ENCODE measurements around the gene EXOC4. TPM values are rescaled to one million over a fixed set of nuclear protein-coding genes. Genes with fewer than 3 reads are reported as not detected.

EXOC4 gene
- total and polyA plus RNA-seq, 2 of the 13 experiments (the other 11 are each of a cell fraction or from before 2014, with no cell fraction given) = 22.5 to 39.0 TPM

DNA sequence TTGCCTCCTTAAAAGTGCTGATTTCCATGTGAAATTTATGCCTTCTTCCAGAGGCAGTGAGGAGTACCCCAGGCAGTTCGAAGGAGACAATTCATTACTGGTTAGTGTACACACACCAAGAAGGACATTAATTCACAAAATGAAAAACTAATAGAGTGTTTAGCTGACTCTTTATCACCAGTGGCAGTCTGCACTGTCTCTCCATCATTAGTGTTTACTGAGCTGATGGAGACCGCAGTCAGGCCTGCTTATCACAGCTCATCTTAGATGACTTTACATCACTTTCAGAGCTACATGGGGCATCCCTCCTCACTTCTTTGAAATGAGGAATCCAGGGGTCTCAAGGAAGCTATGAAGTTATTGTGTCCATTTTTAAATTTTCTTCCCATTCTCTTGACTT is 718.7 kb downstream of the EXOC4 start:
- no peak overlapping the region for H3K9ac ChIP-seq (ENCODE audit: insufficient read depth, low read depth, low read length)
- H2AFZ ChIP-seq (ENCODE audit: low read length) = no peak overlapping the region
- in situ Hi-C loops (cut with HindIII; ENCODE audit: extremely low pct_ligation_motif_present, low pct_unique_long_range_greater_than_20kb) = no loop called here
- FAIRE-seq (no peak), DNase-seq (ENCODE audit: low spot score) (no peak), ATAC-seq (no peak)
- no peaks in the 10 kb centered on the region for H3K4me1 ChIP-seq (ENCODE audit: insufficient read depth, low read length)
- H3K9me3 ChIP-seq (ENCODE audit: low read length) = no peaks in the 10 kb centered on the region
- no peaks in the 10 kb centered on the region for H3K36me3 ChIP-seq (replicated peaks in 1 of 2; ENCODE audit: control insufficient read depth in 1 of 2, insufficient read depth in 2 of 2, low read length in 2 of 2)
- intact Hi-C loops (cut with micrococcal nuclease; ENCODE audit: unreplicated experiment) = no loop called here
- CTCF ChIA-PET (ENCODE audit: low intra/inter-chr PET ratio, low total read pairs) = no interaction called here
- no peak for TF ChIP-seq PTBP1 (IDR thresholded peaks at IDR 0.05; ENCODE audit: low read depth, low read length, poor library complexity, severe bottlenecking)
- no peak for TF ChIP-seq SUZ12 (IDR thresholded peaks at IDR 0.05; ENCODE audit: low read depth, low read length)
- TF ChIP-seq TAF1 (CRISPR knock-in tag; IDR thresholded peaks at IDR 0.05) = no peak
- no peak for TF ChIP-seq LCORL (IDR thresholded peaks at IDR 0.05)
- no peak for TF ChIP-seq LCORL (CRISPR knock-in tag; IDR thresholded peaks at IDR 0.05)
- TF ChIP-seq CBX1 (IDR thresholded peaks at IDR 0.05; ENCODE audit: low read depth) = no peak
- TF ChIP-seq, protein P1, sequence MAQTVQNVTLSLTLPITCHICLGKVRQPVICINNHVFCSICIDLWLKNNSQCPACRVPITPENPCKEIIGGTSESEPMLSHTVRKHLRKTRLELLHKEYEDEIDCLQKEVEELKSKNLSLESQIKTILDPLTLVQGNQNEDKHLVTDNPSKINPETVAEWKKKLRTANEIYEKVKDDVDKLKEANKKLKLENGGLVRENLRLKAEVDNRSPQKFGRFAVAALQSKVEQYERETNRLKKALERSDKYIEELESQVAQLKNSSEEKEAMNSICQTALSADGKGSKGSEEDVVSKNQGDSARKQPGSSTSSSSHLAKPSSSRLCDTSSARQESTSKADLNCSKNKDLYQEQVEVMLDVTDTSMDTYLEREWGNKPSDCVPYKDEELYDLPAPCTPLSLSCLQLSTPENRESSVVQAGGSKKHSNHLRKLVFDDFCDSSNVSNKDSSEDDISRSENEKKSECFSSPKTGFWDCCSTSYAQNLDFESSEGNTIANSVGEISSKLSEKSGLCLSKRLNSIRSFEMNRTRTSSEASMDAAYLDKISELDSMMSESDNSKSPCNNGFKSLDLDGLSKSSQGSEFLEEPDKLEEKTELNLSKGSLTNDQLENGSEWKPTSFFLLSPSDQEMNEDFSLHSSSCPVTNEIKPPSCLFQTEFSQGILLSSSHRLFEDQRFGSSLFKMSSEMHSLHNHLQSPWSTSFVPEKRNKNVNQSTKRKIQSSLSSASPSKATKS (CRISPR knock-in tag; IDR thresholded peaks at IDR 0.05) = no peak
- TF ChIP-seq HHEX (CRISPR knock-in tag; IDR thresholded peaks at IDR 0.05) = no peak
- no peak for TF ChIP-seq GATAD1 (CRISPR knock-in tag; IDR thresholded peaks at IDR 0.05)
- TF ChIP-seq EED (CRISPR knock-in tag; IDR thresholded peaks at IDR 0.05) = no peak
- TF ChIP-seq, protein P2, sequence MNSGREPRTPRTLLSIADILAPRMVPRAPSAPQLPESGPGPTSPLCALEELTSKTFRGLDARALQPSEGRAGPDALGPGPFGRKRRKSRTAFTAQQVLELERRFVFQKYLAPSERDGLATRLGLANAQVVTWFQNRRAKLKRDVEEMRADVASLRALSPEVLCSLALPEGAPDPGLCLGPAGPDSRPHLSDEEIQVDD (CRISPR knock-in tag; IDR thresholded peaks at IDR 0.05; ENCODE audit: borderline replicate concordance) = no peak
- TF ChIP-seq ZKSCAN8 (CRISPR knock-in tag; IDR thresholded peaks at IDR 0.05; ENCODE audit: borderline replicate concordance) = no peak
- TF ChIP-seq ZNF441 (CRISPR knock-in tag; IDR thresholded peaks at IDR 0.05; ENCODE audit: borderline replicate concordance) = no peak
- no peak for TF ChIP-seq JUN (CRISPR knock-in tag; IDR thresholded peaks at IDR 0.05)
- TF ChIP-seq JDP2 (CRISPR knock-in tag; IDR thresholded peaks at IDR 0.05; ENCODE audit: borderline replicate concordance) = no peak
- no peaks in the 10 kb centered on the region for H3K79me2 ChIP-seq (ENCODE audit: insufficient read depth, low read length)
- BruUV-seq (replicated peaks) = no TSS peak
- no peak overlapping the region for H3K4me2 ChIP-seq (ENCODE audit: low read depth, low read length)
- H4K20me1 ChIP-seq (ENCODE audit: insufficient read depth, low read length) = no peaks in the 10 kb centered on the region
- H3K27me3 ChIP-seq (ENCODE audit: control insufficient read depth in 1 of 2, insufficient read depth in 2 of 2, low read length in 2 of 2) = no peaks in the 10 kb centered on the region
- no peak overlapping the region for H3K27ac ChIP-seq (ENCODE audit: extremely low read length, insufficient read depth, low read length)
- POLR2A ChIA-PET = no interaction called here
- H3K4me3 ChIP-seq (replicated peaks in 1 of 3; ENCODE audit: insufficient read depth in 1 of 3, low read depth in 2 of 3, low read length in 3 of 3) = no peak overlapping the region
- 95% methylated on average over 2 of the region's 2 CpGs for WGBS (ENCODE audit: low lambda C conversion rate)

Measured in HepG2 (cell line).